Astrocyte of the hippocampus (primary cell): ENCODE measurements around the gene FBRSL1.

Experiments used
- DNase-seq: peaks from one replicate; pipeline ENCODE4 v3.0.0; 2011; ENCODE audit warnings: low read depth, low spot score

Gene FBRSL1

GRCh38 chr12:132496710-132497109, 6.8 kb downstream of the FBRSL1 start:
- DNase-seq = no peak

DNA sequence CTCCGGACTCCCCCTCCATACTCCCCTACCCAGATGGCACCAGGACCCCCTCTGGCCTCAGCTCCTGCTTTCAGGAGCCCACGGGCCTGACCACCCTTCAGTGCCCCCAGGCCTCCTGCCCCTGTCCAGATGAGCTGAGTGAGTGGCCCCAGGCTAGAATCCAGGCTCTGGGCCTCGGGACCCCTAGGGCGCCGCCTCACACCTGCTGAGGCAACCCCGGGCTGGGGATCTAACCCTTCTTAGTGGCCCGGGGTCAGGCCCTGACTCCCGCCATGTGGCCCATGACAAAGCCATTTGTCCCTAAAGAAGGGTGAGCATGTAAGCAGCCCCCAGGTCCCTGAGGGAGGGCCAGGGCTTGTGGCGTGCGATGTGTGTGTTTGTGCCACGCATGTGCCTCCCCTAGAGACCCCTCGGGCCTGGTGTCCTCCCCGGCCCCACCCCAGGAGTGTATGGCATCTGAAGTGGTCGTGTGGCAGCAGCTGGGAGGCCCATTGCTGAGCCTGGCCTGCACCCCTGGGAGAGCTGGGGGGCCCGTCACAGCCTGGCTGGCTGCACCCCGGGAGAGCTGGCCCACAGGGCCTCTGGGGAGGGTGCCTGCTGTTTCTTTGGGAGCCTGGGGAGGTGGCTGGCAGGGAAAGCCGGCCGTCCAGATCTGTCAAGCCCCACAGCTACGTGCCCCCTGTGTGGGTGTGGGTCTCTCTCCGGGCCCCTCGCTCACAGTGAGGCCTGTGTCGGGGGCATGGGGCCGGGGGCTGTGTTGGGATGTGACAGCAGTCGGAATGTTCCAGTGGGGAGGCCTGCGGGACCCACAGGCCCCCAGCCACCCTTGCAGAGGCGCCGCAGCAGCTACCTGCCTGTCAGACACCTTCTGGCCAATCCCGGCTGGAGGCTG, 7.8 kb downstream of the FBRSL1 start:
- no peak for DNase-seq

GRCh38 chr12:132498931-132499330, 9.0 kb downstream of the FBRSL1 start:
- DNase-seq = no peak

DNA sequence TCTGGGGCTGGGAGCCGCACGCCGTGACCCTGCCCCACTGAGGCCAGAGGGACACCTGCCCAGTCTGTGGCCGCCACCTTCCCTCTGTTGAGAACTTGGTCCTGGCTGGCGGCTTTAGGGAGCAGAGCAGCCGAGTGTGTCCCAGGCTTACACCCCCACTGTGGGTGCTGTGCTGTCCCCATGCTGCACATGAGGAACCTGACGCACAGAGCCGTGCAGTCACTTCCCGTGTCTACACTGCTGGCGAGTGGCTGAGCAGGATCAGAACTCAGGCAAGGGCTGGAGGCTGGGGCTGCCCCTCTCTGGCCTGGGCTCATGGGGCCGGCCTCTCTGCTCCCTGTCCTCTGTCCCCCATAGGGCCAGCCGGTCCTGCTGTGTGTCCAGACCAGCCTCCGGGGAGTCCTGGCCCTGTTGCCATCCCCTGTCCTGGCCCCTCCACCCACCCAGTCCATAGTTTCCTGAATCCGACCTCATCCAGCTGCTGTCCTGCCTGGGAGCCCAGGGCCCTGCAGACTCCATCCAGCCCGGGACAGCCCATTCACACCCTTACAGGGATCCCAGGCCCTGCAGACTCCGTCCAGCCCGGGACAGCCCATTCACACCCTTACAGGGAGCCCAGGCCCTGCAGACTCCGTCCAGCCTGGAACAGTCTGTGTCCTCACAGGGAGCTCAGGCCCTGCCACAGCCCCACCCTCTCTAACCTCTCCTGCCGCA, 10.3 kb downstream of the FBRSL1 start:
- no peak for DNase-seq

- DNase-seq = no peak
These were observed 10.9 kb downstream of the FBRSL1 start for GRCh38 chr12:132500856-132501180.

- no peak for DNase-seq
These were observed 11.4 kb downstream of the FBRSL1 start for GRCh38 chr12:132501204-132501940.

- no peak for DNase-seq
These were observed 12.4 kb downstream of the FBRSL1 start for GRCh38 chr12:132502149-132502881.

DNA sequence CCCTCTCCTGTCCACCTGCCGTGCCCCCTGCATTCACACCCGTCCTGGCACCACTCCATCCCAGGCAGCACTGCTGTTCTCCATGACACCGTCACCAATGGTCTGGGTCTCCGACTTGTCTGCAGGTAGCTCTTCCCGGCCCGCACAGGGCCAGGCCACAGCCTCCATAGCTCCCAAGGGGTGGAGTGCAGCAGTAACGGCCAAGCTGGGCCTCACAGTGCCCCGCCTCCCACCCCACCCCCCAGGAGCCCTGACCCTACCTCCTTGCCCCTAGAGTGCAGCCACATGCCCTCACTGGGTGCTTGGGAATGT, 12.9 kb downstream of the FBRSL1 start:
- no peak for DNase-seq

DNA sequence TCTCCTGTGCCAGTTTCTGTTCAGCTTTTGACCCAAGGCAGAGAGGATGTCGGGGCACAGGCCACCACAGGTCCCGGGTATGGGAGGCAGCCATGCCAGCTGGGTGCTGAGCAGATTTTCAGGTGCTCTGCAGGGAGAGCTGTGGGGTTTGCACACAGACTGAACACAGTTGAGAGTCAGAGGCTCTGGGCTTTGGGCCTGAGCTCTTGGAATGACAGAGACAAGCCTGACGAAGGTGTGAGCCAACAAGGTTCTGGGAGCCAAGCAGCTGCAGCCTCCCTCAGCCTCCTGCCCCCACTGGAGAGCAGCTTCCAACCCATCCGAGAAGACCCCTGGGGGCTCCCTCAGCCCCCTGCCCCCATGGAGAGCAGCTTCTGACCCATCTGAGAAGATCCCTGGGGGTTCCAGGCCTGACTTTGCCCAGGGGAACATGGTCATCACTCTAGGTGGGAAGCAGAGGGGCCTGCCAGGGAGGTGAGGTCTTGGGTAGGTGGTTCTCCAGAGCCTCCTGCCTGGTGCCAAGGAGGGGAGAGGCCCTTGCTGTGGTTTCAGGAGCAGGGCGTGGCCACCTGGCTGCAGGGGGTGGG, 13.8 kb downstream of the FBRSL1 start:
- peak; percentile 49 for DNase-seq

DNA sequence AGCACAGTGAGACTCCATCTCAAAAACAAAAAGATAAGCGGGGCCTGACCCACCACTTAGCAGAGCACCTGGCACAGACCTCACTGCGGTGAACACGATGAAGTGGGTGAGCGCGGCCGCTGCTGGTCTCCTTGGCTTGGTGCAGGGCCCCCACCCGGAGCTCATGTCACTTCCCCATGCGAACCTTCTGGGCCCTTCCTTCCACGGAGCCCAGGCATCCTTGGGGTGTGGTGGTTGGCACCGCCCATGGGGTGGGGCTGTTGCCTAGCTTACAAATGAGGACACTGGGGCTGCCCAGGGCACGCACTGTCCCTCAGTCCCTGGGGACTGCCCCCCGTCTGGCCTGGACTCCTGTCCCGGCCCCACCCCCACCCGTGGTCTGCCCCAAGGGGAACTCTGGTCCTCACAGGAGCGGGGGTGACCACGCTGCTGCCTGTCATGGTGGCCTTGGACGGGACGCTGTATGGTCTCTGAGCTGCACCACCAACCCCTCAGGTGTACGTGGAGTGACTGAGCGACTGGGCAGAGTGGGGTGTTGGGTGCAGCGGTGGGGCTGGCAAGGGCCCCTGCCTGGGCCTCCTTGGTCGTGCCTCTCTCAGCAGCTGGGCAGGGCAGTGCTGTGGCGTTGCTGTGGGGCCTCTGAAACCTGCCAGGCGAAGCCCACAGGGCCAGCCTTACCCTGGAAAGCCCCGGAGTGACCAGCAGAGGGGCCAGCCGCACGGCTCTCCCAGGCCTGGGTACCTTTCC, 15.3 kb downstream of the FBRSL1 start:
- no peak for DNase-seq

DNA sequence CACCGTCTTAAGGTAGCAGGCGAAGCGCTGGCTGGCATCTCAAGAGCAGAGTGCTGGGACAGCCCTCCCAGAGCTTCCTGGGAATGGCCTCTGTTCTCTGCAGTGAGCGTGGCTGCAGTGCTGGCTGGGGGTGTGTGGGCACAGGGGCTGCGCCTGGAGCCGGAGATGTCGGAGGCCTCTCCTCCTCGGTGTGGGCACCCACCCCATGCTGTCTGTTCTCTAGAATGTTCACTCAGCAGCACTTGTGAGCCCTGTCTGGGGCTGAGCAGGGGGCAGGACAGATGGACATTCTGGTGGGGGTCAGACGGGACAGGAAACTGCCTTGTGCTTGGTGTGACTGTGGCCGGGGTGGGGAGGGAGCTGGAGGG, 15.9 kb downstream of the FBRSL1 start:
- DNase-seq = no peak

DNA sequence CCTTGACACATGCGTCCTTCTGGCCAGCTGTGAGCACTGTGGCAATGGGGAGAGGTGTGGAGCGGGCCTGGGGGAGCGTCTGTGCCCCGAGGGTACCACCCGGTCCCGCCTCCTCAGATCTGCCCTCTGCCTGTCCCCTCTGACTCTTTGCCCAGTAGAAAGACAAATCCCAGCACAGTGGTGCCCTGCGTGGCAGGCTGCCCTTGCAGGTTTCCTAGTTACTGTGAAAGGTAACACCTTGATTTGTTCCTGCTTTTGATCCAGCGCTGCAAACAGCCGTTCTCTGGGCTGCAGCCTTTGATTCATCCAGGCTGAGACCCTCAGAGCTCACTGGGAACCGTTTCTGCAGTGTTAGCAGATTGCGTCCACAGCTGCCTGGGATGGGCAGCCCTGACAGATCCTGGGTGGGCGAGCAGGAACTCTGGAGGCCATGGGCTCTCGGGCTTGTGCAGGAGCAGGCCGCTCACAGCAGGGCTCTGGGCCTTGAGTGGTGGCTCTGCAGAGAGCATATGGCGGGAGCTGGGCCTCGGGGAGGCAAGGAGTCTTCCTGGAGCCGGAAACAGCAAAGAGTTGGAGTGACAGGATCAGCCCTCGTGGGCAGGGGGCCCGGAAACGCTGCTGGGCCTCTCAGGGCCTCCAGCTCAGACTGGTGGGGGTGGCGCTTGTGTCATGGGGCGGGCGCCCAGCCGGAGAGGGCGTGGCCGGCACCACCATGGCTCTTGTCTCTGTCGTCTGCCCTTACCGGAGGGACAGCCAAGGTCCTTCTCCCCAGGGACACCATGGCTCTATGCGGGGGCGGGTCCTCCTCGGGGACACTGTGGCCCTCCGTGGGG, 16.6 kb downstream of the FBRSL1 start:
- peak; percentile 66 for DNase-seq

DNA sequence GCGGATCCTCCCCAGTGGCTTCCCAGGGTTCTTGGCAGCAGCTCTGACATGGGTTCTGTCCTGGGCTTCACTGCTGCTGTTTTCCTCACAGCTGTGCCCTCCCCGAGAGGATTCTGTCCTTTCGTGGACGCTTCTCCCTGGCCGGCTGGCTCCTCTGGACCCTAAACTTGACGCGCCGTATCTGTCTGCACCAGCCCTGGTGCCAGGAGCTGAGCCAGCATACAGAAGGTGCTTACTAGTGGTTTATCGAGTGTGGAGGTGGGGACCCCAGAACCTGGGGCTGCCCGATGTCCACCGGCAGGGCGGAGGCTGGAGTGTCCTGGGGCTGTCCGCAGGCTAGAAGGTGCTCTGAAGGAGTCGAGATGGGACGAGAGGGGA, 17.2 kb downstream of the FBRSL1 start:
- no peak for DNase-seq

DNA sequence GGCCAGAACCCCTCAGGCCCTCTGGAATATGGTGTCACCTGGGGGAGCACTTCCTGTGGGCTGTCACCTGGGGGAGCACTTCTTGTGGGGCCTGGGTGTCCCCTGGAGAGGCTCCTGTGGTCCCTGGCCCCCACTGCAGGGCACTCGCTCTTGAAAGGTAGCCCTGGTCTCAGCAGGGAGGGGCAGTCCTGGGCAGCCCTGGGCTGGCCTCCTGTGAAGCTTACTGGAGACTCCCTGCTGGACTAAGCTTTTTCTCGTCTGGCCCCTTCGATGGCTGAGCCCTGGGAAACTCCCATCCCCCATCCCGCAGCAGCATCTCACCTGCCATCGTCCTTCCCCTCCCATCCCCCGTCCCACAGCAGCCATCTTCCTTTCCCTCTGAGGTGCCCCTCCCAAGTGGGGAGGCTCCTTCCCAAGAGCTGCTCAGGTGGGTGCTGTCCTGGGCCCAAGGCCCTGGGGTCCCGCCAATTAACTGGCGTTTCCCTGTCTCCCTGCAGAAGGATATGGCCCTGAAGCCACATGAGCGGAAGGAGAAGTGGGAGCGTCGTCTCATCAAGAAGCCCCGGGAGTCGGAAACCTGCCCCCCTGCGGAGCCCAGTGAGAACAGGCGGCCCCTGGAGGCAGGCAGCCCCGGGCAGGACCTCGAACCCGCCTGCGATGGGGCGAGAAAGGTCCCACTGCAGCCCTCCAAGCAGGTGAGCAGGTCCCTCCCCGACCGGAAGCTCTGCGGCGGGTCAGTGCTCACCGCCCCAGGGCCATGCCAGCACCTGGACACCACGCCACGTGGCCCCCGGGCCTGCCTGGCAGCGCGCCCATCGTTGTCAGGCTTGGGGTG, 17.9 kb downstream of the FBRSL1 start:
- no peak for DNase-seq

- DNase-seq = no peak
These were observed 18.5 kb downstream of the FBRSL1 start for GRCh38 chr12:132508491-132508740.

- no peak for DNase-seq
These were observed 19.1 kb downstream of the FBRSL1 start for GRCh38 chr12:132508860-132509732.

DNA sequence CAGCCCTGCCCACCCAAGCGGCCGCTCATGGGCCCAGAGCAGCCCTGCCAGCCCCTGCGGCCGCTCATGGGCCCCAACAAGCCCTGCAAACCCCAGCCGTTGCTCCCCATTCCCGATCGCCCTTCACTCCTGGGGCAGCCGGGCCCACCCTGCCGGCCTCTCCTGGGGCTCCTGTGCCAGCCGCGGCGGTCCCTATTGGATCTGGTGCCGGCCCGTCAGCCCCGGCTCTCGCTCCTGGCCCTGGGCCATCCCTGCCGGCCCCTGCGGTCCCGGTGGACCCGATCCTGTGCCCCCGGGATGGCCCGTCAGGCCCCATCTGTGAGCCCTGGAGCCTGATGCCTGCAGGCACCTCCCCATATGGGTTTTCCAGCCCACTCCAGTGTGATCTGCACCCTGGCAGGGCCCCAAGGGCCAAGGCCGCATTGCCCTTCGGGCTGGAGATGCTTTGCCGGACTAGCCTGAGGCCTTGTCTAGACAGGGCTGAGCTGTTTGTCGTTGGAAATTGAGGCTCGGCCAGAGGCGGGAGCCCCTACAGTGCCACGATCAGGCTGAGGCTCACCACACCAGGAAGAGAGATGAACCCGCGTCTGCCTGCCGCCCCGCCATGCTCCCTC, 20.3 kb downstream of the FBRSL1 start:
- DNase-seq = no peak
